Stimulated activated CD8-positive, alpha-beta memory T cell treated with anti-CD3 and anti-CD28 coated beads, Interleukin-7, amount 100 ng/mL, for 4 hours (primary cell): ENCODE measurements around the gene H2BW1.
"Not testable (repeated sequence)": the region's sequence is repeated elsewhere in the genome, so short reads cannot be mapped to it uniquely, and the experiment has no call there.

ENCODE experiments used
- DNase-seq, 2 donors: peaks; one replicate each; pipeline ENCODE4 v3.0.0-alpha.2; 2020; ENCODE audit warnings: low read depth in 2 of 2

The H2BW1 gene

GRCh38 chrX:104013606-104014005, at the start of gene H2BW1:
Gene H2BW1 (minus strand): TSS chrX:104013708. CDS start chrX:104013576, 132 bp downstream.
- no peak for DNase-seq

- not testable (repeated sequence) for DNase-seq
Observed at GRCh38 chrX:104062636-104063035, 49.1 kb upstream of the H2BW1 start.

GRCh38 chrX:104054956-104055355, 41.4 kb upstream of the H2BW1 start:
- not testable (repeated sequence) for DNase-seq

- no peak for DNase-seq
Observed at GRCh38 chrX:104047171-104047570, 33.7 kb upstream of the H2BW1 start.

DNA sequence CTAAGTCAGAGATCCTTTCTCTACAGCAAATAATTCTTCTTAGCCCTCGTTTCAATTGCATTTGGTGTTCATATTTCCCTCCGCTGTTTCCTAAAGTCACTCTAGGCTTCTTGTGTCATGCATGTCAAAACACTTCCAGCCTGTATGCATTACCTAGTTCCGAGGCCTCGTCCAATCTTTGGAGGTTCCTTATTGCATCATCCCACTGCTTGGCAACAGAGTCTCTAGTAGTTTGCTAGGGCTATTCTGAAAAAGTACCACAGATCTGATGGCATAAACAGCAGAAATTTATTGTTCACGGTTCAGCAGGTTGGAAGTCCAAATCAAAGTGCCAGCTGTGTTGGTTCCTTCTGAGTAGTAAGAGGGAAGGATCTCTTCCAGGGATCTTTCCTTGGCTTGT, 32.1 kb upstream of the H2BW1 start:
- DNase-seq: no peak

DNA sequence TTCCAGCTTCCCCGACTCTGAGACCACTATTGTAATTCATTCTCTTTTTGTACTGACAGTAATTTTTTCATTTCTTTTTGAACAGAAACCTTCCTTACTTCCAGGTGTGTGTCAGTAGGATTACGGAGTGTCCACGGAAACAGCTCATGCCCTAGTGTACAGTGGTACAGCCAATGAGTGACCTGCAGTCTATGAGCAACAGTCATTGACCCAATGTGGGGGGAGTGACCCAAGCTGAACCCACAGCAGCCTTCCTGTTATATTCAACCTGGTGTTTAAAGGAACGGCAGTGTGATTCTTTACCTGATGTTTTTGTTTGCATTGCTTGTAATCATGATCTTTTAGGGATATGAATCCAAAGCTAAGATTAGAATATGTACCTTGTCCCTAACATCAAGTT, 27.5 kb upstream of the H2BW1 start:
- no peak for DNase-seq

- DNase-seq: no peak
Observed at GRCh38 chrX:104039689-104040505, 26.4 kb upstream of the H2BW1 start, which contains the start of gene H2BW2. Gene H2BW2 (plus strand): TSS chrX:104039956. CDS start chrX:104039995, 39 bp downstream.

DNA sequence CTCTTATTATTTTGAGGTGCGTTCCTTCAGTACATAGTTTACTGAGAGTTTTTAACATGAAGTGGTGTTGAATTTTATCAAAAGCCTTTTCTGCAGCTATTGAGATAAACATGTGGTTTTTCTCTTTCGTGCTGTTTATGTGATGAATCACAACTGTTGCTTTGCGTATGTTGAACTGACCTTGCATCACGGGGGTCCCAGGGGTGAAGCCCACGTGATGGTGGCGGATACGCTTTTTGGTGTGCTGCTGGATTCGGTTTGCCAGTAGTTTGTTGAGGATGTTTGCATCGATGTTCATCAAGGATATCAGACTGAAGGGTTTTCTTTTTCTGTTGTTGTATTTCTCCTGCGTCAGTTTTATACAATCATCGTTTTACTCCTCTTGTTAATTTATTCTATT, 4.6 kb upstream of the H2BW1 start:
- DNase-seq: no peak

- not testable (repeated sequence) for DNase-seq
Observed at GRCh38 chrX:104015576-104015975, 2.1 kb upstream of the H2BW1 start.

- no peak for DNase-seq
Observed at GRCh38 chrX:104013158-104013557, 350 bp downstream of the H2BW1 start.

- DNase-seq: no peak
Observed at GRCh38 chrX:104008831-104009230, 4.7 kb downstream of the H2BW1 start.

DNA sequence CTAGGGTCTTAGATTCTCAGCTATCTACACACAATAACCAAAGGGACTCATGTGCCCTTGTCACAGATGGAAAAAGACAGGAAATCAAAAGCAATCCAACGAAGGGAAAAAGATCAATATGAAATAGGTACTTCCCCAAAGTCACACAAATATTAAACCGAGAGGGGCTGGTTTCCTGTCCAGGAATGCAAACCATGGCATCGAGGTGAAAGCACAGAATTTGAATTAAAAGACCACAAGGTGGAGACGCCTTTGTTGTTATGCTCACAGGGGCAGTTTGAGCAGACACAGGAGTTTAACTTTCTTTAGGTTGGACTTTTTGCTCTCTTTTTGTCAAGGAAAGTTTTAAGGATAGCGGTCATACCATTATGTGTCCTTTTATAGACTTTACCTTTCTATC, 14.3 kb downstream of the H2BW1 start:
- no peak for DNase-seq

DNA sequence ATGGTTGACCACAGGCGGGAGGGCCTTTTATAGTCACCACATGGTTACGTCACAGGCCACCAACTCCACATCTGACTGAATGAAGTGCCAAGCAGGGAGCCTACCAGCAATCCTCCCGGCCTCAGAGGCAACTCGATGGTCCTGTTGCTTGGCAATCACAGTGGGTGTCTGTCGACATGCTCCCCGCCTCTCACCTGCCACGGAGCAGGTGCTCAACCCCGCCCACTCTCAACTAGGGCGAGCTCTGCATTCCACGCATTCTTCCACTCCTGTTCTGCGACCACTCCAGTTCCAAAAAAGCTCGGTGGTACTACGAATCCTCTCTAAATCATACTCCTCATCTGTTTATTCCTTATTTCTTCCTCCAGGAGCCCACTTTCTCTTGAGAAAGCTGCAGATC, 30.0 kb downstream of the H2BW1 start:
- not testable (repeated sequence) for DNase-seq

GRCh38 chrX:103962411-103963278, 50.9 kb downstream of the H2BW1 start, which contains the start of gene TMSB15B:
Gene TMSB15B (plus strand): TSS chrX:103962627.
- DNase-seq: not testable (repeated sequence)
